Transverse colon (tissue), 4 donors: Measurements from ENCODE around the gene SEC16A. TPM values are rescaled to one million over a fixed set of nuclear protein-coding genes. Genes with fewer than 3 reads are reported as not detected.

Source experiments
- DNase-seq: peaks from one replicate; pipeline ENCODE4 v3.0.0-alpha.2; 2019
- H3K27ac ChIP-seq, 4 donors: fragments of 200-600 bp; sonication (generic); 2 replicates each; pipeline ENCODE4 v1.5.1; 2016 to 2018; ENCODE audit warnings: inconsistent platforms in 4 of 4
- H3K27me3 ChIP-seq: fragments of 200-600 bp; sonication (generic); 2 replicates; pipeline ENCODE4 v1.5.1; 2017; ENCODE audit warnings: inconsistent platforms
- H3K36me3 ChIP-seq, 4 donors: fragments of 200-600 bp; sonication (generic); 2 replicates each; pipeline ENCODE4 v1.5.1; 2017 to 2019; ENCODE audit warnings: inconsistent platforms in 4 of 4
- H3K4me1 ChIP-seq, 4 donors: fragments of 200-600 bp; sonication (generic); 2 replicates each; pipeline ENCODE4 v1.5.1; 2017 to 2020; ENCODE audit warnings: inconsistent platforms in 4 of 4
- H3K4me3 ChIP-seq, 4 donors: fragments of 200-600 bp; sonication (generic); 1 replicate in 1 of 4; 2 replicates in 3 of 4; pipeline versions ENCODE4 v1.5.1 to v1.6.1; 2017 to 2019; ENCODE audit warnings: inconsistent platforms in 4 of 4
- H3K9me3 ChIP-seq, 2 donors: fragments of 200-600 bp; sonication (generic); 2 replicates each; pipeline ENCODE4 v1.5.1; 2017 to 2019; ENCODE audit warnings: inconsistent platforms in 2 of 2
- EP300 ChIP-seq: sonication (generic); formaldehyde crosslinking; IDR thresholded peaks from one replicate; pipeline ENCODE4 v1.6.1; 2017; ENCODE audit warnings: antibody characterized with exemption, low read depth
- POLR2A ChIP-seq: fragments of 450-650 bp; IDR thresholded peaks from one replicate; pipeline ENCODE4 v1.6.1; 2016; ENCODE audit warnings: antibody characterized with exemption, mild to moderate bottlenecking, moderate library complexity
- POLR2AphosphoS5 ChIP-seq, 3 donors: sonication (generic); formaldehyde crosslinking; IDR thresholded peaks; one replicate each; pipeline ENCODE4 v1.6.1; 2016; ENCODE audit warnings: antibody characterized with exemption in 3 of 3
- WGBS, 2 donors: methylation state at CpG; one replicate each; pipeline ENCODE4 v1.1.5; 2018; ENCODE audit warnings: low coverage in 1 of 2; 5-methylcytosine and 5-hydroxymethylcytosine counted together
- in situ Hi-C, 4 donors: fragments of 200-750 bp; cut with MboI; loops; one replicate each; pipeline versions ENCODE4 v1.15.0 to v1.15.1; 2017; ENCODE audit warnings: low sequenced_read_pairs in 3 of 4, low pct_ligation_motif_present in 1 of 4, low pct_unique_long_range_greater_than_20kb in 1 of 4
- intact Hi-C: fragments of 100-400 bp; cut with DNase I; formaldehyde crosslinking; loops from one replicate; pipeline ENCODE4 v1.15.1; 2023; ENCODE audit warnings: low total_unique reads
- total RNA-seq, 4 donors: library from RNA; depleted of rRNA; stranded (reverse); fragments of >200 nt; gene quantifications; one replicate each; pipeline ENCODE4 v1.1.0, GENCODE V29; 2016
- TF ChIP-seq, protein P1 (sequence below), 5 experiments: fragments of 200-600 bp in 3 of 5; fragments of 450-650 bp in 2 of 5; sonication (generic) in 3 of 5; IDR thresholded peaks; 1 replicate in 2 of 5; 2 replicates in 3 of 5; pipeline ENCODE4 v1.5.1; 2016 to 2017; ENCODE audit warnings: antibody characterized with exemption in 5 of 5, inconsistent platforms in 3 of 5, mild to moderate bottlenecking in 2 of 5, moderate library complexity in 1 of 5

Gene SEC16A
- total RNA-seq, 4 donors from 2014 or later = 54.1 to 75.9 (median 65.8) TPM

DNA sequence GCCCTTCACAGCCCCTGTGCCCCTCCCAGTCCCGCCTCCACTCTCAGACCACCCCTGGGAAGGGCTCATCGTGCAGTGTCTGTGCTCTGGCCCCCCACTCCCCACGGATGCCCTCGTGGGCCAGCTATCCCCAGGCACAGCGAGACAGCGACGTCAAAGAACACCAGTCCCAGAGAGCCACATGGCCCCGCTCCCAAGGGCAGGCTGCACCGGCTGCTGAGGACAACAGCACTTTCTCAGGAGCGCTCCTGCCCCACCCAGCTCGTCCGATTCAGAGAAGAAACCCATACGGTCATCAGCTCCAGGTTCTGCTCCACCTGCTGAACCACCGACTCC is 78.1 kb downstream of the SEC16A start:
- no peak for TF ChIP-seq EP300
- TF ChIP-seq, protein P1, sequence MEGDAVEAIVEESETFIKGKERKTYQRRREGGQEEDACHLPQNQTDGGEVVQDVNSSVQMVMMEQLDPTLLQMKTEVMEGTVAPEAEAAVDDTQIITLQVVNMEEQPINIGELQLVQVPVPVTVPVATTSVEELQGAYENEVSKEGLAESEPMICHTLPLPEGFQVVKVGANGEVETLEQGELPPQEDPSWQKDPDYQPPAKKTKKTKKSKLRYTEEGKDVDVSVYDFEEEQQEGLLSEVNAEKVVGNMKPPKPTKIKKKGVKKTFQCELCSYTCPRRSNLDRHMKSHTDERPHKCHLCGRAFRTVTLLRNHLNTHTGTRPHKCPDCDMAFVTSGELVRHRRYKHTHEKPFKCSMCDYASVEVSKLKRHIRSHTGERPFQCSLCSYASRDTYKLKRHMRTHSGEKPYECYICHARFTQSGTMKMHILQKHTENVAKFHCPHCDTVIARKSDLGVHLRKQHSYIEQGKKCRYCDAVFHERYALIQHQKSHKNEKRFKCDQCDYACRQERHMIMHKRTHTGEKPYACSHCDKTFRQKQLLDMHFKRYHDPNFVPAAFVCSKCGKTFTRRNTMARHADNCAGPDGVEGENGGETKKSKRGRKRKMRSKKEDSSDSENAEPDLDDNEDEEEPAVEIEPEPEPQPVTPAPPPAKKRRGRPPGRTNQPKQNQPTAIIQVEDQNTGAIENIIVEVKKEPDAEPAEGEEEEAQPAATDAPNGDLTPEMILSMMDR (IDR thresholded peaks at IDR 0.05) = no peak
- no peak for TF ChIP-seq POLR2AphosphoS5 (IDR thresholded peaks at IDR 0.05)
- no peak for TF ChIP-seq POLR2A
- Histone ChIP-seq H3K4me3 (no peak overlapping the region), H3K36me3 (peaks cover 0 to 30% (median 6%) of the 10 kb centered on the region in 4 donors), H3K4me1 (peaks cover 14 to 19% (median 16%) of the 10 kb centered on the region in 4 donors), H3K9me3 (no peaks in the 10 kb centered on the region), H3K27ac (no peak overlapping the region), H3K27me3 (no peaks in the 10 kb centered on the region)
- intact Hi-C loops = loop anchor here (10.0 kb wide), 1 partner anchor 70 kb away; no protein-coding TSS in a partner anchor
- in situ Hi-C loops = no loop called here
- WGBS, 2 donors = 83 to 85% methylated on average over 6 to 13 of the region's 14 CpGs
- DNase-seq = no peak

DNA sequence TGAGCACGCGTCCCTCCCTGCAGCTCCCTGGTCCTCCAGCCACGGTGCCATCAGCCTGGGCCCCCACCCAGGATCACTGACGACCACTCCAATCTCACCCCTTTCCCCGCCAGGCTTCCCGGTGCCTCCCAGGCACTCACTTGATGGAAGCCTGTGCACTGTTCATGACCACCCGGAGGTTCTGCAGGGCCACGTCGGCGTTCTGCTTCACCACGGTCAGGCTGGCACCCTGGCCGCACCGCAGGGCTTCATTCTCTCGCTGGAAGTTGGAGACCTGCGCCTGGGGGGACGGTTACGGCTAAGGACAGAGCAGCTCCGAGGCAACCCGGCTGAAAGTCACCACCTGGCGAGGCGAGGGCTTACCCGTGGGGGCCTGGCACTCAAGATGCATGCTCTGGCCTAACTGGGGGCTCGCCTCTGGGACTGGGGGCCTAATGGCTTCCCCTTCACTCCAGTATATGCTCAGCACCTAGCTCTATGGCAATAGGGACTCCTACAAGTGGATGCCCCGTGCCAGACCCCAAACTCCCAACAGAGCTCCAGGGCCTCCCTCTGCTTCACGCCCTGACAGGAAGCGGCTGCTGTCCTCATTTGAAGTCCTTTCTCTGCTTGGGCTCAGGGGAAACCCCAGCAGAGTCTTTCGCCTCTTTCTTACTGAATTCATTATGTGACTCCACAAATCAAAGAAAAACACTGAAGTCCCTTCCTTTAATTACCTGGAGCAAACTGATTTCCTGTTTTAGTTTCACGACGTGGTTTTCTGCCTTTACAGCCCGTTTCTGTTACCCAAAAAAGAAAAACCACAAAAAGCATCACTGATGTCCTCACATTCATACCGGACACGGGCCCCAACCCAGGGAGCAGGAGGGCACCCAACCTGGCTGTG is 78.7 kb downstream of the SEC16A start:
- in situ Hi-C loops (no loop called here), intact Hi-C loops (loop anchor here (10.0 kb wide), 1 partner anchor 69 kb away; no protein-coding TSS in a partner anchor)
- H3K27me3 ChIP-seq = no peaks in the 10 kb centered on the region
- H3K4me1 ChIP-seq = peaks cover 12 to 17% (median 14%) of the 10 kb centered on the region in 4 donors
- 79 to 100% methylated on average over 1 to 32 of the region's 32 CpGs for WGBS, 2 donors
- H3K4me3 ChIP-seq = no peak overlapping the region
- H3K36me3 ChIP-seq = peaks cover 0 to 30% (median 6%) of the 10 kb centered on the region in 4 donors
- TF ChIP-seq POLR2A = no peak
- TF ChIP-seq, protein P1 (IDR thresholded peaks at IDR 0.05) = no peak
- DNase-seq = no peak
- peak overlapping the region in 1 of 4 donors; percentile 40 for H3K27ac ChIP-seq
- H3K9me3 ChIP-seq = no peaks in the 10 kb centered on the region

DNA sequence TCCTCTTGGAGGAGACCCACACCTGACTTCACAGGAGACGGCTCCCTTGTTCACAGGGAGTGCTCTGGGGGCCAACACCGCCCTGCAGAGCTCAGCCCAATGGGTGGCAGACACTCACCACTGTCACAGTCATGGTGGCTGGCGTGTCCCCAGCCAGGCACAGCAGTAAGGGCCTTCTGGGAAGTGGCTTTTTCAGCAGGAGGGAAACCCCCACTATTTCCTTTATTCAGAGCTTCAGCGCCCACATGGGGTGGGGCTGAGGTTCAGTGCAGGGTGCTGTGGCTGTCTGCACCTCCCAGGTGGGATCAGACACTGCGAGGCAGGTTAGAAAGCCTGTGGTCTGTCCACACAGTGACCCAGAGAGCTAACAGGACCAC is 79.3 kb downstream of the SEC16A start:
- intact Hi-C loops (loop anchor here (10.0 kb wide), 1 partner anchor 69 kb away; no protein-coding TSS in a partner anchor), in situ Hi-C loops (no loop called here)
- Histone ChIP-seq H3K36me3 (peaks cover 0 to 30% (median 6%) of the 10 kb centered on the region in 4 donors), H3K9me3 (no peaks in the 10 kb centered on the region), H3K27me3 (no peaks in the 10 kb centered on the region), H3K27ac (peak overlapping the region in 1 of 4 donors; percentile 40), H3K4me3 (no peak overlapping the region), H3K4me1 (peaks cover 10 to 22% (median 15%) of the 10 kb centered on the region in 4 donors)
- TF ChIP-seq POLR2AphosphoS5 (IDR thresholded peaks at IDR 0.05) = no peak
- TF ChIP-seq POLR2A = no peak
- TF ChIP-seq, protein P1 (IDR thresholded peaks at IDR 0.05) = no peak
- no peak for TF ChIP-seq EP300
- 66 to 80% methylated on average over 1 to 5 of the region's 5 CpGs for WGBS, 2 donors
- DNase-seq = no peak

DNA sequence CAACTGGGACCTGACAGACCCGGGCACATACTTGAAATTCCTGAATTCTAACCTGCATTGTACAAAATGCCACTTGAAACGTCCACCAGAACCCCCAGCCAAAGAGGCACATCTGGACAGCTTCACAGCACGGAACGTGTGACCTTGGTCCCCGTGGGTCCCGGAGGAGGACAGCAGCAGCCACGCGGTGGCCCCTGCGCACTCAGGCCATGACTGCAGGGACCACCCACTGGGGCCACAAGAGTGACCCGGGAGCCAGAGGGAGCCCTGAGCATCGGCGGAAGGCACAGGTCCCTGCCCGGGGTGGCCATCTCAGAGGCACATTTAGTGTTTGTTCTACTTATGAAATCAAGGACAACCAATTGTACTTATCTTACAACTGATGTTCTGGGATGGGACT is 80.8 kb downstream of the SEC16A start:
- intact Hi-C loops (loop anchor here (10.0 kb wide), 1 partner anchor 67 kb away; no protein-coding TSS in a partner anchor), in situ Hi-C loops (no loop called here)

More for the DNA sequence above, 80.8 kb downstream of the SEC16A start:
- Histone ChIP-seq H3K27me3 (no peaks in the 10 kb centered on the region), H3K36me3 (peaks cover 0 to 28% (median 6%) of the 10 kb centered on the region in 4 donors), H3K4me3 (no peak overlapping the region), H3K9me3 (no peaks in the 10 kb centered on the region), H3K27ac (no peak overlapping the region), H3K4me1 (peaks cover 10 to 28% (median 17%) of the 10 kb centered on the region in 4 donors)
- no peak for DNase-seq
- 80 to 84% methylated on average over 1 to 13 of the region's 13 CpGs for WGBS, 2 donors
- TF ChIP-seq, protein P1 (IDR thresholded peaks at IDR 0.05) = no peak
- TF ChIP-seq POLR2AphosphoS5 (IDR thresholded peaks at IDR 0.05) (no peak), POLR2A (no peak), EP300 (no peak)
